NCI-H1417 treated with DMSO at 0.1 percent for 48 hours (cell line): ENCODE measurements around the gene PFKL.
"Not testable (repeated sequence)": the region's sequence is repeated elsewhere in the genome, so short reads cannot be mapped to it uniquely, and the experiment has no call there.

Source experiments
- DNase-seq: peaks from one replicate; lab custom pipeline; 2025; lab: John Stamatoyannopoulos, UW

Gene PFKL

DNA sequence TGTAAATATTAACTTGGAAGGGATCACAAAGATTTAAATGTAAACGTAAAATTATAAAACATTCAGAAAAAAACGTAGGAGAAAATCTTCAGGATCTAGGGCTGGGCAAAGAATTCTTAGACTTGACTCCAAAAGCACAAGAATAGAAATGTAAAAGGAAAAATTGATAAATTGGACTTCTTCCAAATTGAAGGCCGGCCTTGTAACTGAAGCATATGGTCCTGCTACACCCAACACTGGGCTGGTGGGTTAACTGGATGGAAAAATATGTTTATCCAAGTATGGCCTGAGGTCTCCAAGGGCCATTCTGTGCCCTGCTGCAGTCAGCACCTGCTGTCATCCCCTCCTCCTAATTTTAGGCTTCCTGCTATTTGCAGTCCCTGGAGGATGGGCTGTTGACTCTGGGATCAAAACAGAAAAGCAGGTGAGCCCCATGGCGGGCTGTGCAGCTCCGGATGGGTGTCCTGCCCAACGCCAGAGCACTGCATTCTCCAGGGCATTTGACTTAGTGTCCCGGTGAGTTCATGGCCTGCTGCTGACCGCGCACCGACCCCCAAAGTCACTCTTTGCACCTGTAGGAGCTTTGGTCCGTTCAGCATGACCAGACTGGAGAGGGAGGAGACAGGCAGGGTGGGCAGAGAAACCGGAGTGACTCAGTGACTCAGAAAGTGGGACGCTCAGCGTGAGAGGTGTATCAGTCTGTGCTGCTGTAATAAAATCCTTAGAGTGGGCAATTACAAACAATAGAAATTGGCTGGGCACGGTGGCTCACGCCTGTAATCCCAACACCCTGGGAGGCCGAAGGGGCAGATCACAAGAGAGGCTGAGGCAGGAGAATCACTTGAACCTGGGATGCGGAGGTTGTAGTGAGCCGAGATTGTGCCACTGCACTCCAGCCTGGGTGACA lies 20.2 kb upstream of the PFKL start:
- DNase-seq: peak; percentile 46

DNA sequence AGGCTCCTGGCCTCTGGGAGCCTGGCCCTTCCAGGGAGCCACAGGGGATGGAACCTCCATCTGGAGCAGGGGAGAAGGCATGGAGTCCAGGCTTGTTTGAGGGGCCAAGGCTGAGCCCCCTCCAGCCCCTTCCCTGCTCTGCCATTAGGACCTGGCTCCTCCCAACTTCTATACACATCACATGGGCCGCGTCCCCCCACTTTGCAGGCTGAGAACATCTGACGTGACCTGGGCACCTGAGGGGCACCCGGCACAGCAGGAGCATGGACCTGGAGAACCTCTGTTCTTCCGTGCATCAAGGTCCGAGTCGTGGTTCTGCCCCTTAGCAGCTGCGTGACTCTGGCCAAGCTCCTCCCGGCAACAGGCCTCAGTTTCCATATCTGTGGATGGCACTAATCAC lies 18.1 kb upstream of the PFKL start:
- no peak for DNase-seq

DNA sequence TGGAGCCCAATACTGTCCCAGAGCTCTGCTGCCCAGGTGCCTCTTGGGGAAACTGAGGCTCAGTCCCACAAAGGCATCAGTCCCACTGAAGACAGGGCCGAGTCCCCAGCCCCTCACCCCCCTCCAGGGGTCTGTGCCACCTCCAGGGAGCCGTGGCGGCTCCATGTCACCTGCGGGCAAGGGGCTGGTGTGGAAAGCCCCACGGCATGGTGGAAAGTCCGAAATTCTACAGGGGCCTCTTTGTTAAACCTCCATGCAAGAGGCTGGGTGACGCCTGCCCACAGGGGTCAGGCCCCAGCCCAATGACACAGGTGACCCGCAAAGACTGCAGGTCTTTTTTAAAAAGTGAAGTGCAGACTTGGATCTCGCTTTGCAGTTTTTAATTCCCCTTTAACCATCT lies 17.5 kb upstream of the PFKL start:
- no peak for DNase-seq

DNA sequence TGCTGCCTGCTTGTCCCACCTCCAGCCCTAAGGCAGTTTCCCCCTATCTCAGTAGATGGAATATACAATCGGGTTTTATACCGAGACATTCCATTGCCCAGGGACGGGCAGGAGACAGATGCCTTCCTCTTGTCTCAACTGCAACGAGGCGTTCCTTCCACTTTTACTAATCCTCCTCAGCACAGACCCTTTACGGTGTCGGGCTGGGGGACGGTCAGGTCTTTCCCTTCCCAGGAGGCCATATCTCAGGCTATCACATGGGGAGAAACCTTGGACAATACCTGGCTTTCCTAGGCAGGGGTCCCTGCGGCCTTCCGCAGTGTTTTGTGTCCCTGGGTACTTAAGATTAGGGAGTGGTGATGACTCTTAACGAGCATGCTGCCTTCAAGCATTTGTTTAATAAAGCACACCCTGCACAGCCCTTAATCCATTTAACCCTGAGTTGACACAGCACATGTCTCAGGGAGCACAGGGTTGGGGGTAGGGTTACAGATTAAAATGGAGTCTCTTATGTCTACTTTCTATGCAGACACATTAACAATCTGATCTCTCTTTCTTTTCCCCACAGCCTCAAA lies 16.6 kb upstream of the PFKL start:
- not testable (repeated sequence) for DNase-seq

DNA sequence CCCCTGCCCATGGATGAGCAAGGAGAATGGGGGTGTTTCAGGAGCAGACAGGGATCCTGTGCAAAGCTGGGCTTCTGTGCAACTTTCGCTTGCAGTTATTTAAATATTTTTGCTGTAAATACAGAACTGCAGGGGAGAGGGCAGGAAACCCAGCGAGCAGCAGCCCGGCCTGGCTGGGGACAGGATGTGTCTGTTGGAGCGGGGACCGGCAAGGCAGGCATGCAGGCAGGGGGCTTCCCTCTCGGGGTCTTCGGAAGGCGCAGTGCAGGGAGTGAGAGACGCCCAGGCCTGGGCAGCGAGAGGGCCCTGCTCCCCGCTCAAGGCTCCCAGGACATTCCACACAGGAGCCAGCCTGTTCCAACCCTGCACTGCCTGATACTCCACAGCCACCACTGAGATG lies 15.9 kb upstream of the PFKL start:
- no peak for DNase-seq

DNA sequence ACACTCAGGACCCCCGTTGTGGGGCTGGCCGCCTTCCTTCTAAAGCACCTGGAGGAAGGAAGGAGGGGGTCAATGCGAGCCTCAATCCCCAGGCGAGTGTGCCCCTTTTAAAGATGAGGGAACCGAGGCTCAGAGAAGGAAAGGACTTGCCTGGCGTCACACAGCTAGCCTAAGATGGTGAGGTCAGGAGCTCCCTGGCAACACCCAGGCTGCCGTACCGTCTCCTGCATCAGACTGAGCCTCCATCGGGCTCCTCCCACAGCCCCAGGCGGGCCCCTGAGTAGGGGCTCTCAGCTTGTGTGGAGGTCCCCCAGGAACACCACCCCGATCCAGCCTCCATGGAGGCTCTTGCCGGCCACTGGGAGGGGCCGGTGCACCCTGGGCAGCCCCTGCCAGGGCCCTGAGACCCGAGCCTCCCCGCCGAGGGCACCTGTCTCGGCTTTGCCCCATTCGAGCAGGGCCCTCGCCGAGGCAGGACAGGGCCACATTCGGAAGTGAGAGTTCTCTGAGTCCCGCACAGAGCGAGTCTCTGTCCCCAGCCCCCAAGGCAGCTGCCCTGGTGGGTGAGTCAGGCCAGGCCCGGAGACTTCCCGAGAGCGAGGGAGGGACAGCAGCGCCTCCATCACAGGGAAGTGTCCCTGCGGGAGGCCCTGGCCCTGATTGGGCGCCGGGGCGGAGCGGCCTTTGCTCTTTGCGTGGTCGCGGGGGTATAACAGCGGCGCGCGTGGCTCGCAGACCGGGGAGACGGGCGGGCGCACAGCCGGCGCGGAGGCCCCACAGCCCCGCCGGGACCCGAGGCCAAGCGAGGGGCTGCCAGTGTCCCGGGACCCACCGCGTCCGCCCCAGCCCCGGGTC lies 14.5 kb upstream of the PFKL start, which contains the start of gene AIRE:
Gene AIRE, plus strand, starts transcription at position 739 of the 855 bp plus-strand sequence. CDS start 131 bp downstream, outside the sequence.
- DNase-seq: no peak

DNA sequence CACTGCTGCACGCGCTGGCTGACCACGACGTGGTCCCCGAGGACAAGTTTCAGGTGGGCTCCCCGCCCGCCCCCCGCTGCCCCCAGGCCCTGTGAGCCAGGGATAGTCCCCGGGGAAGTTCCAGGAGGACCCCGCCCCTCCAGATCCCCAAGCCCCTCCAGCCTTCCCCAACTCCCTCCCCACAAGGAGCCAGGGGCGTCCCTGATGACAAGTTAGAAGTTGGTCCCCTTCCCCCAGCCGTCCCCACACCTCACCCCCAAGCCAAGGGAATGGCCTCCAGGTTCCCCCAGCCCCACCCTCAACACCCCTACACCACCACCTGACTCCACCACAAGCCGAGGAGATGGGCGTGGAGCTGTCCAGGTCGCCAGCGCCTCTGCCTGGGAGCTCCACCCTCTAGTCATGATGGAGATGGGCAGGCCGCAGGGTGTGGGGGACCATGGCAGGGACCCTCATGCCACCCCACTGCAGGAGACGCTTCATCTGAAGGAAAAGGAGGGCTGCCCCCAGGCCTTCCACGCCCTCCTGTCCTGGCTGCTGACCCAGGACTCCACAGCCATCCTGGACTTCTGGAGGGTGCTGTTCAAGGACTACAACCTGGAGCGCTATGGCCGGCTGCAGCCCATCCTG lies 13.7 kb upstream of the PFKL start:
- no peak for DNase-seq

DNA sequence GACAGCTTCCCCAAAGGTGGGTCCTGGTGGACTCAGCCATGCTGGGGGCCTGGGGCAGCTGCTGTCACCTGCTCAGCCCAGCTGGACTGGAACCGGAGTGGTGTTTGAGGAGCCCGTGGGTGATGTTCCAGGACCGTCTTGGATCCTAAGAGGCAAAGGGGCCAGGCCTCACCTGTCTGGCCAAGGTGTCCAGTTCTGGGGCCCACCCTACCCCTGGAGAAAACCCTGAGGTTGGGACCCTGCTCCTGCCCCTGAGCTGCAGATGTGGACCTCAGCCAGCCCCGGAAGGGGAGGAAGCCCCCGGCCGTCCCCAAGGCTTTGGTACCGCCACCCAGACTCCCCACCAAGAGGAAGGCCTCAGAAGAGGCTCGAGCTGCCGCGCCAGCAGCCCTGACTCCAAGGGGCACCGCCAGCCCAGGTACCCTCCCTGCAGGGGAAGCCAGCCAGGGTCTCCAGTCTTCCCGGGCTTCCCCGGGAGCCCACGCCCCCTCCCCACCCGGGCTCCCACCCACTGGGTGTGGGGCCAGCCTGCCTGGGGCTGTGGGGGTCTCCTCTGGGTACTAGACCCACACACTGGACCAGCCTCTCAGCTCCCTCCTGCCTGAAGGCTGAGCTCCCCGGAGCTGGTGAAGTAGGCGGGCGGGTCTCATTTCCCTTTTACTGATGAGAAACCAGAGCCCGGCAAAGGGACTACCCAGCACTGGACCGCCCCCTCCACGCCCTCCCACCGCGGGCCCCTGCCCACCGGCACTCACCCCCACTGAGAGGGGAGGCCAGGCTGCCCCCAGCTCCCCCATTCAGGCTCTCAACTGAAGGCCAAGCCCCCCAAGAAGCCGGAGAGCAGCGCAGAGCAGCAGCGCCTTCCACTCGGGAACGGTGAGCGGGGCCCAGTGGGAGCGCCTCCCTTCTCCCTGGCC lies 12.9 kb upstream of the PFKL start:
- DNase-seq: no peak

DNA sequence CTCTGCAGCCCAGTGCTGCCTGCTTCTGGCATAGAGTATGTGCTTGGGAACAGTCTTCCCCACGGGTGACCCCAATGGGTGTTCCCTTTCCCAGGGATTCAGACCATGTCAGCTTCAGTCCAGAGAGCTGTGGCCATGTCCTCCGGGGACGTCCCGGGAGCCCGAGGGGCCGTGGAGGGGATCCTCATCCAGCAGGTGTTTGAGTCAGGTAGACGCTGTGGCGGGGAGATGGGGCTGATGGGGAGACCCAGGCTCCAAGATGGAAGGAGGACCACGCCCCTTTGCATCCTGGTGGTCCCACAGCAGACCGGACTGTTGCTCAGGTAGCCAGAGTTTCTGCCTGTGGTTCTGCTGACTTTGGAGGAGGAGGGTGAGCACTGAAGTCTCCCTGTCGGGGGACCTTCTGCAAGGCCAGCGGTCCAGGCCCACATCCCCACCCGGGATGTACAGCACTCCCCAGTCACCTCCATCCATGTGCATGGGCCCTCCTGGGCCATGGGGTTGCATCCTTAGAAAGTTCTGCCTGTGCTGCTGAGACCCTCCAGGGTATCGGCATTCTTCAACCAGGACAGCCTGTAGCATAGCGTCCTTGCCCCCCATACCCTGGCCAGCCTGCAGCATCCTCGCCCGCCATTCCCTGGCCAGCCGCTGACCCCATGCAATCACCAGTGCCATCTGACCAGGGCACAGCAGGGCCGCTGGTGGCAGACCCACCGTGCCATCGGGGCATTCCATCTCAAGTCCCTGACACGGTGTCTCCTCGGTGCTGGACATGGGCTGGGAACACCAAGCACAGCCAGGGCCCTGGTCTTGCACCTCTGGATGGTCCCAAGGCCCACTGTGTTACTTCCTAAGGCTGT lies 11.4 kb upstream of the PFKL start:
- DNase-seq: no peak

DNA sequence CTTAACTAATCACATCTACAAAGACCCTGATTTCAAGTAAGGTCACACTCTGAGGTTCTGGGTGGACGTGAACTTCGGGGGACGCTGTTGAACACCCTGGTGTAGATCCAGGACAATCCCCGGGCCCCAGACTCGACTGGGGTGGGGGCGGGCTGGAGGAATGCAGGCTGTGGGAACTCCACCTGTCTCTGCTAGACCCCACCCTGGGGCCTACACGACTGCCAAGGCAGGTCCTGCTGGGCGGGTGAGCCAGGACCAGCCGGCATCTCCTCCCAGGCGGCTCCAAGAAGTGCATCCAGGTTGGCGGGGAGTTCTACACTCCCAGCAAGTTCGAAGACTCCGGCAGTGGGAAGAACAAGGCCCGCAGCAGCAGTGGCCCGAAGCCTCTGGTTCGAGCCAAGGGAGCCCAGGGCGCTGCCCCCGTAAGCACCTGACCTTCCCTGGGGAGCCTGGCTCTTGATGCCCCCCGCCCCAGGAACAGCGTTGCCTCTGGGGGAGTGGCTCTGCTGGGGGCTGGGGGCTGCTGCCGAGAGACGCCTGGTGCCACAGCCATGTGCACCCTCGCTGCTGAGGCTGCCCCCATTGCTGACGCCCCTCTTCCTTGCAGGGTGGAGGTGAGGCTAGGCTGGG lies 10.4 kb upstream of the PFKL start:
- DNase-seq: no peak

DNA sequence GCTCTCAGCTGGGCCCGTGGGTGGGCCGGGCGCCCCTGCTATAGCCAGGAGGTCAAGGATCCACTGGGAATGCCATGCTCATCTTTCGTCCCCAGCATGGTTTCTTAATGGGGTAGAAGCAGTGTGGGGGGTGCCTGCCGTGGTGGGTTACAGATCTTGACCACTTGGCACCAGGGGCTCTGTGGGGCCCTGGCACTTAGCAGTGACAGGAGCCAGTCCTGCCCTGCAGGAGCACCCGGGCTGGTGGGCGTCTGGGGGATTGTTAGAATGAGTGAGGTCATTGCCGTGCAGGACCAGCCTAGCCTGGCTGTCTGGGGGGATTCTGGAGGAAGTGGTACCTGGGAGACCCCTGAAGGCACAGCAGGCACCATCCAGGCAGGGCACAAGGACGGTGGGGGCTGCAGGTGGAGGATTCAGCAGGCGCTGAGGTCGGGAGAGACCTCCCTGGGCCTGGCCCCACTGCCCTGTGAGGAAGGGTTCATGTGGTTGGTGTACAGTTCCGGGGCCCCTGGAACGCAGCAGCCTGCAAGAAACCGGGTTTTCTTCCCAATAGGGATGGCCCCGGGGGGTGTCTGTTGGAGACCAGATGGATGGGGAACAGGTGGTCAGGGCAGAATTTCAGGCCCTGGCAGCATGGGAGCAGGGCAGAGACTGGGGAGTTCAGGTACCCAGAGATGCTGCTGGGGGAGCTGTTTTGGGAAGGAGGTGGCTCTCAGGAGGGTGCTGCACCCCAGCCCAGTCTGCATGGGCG lies 9.4 kb upstream of the PFKL start:
- no peak for DNase-seq

DNA sequence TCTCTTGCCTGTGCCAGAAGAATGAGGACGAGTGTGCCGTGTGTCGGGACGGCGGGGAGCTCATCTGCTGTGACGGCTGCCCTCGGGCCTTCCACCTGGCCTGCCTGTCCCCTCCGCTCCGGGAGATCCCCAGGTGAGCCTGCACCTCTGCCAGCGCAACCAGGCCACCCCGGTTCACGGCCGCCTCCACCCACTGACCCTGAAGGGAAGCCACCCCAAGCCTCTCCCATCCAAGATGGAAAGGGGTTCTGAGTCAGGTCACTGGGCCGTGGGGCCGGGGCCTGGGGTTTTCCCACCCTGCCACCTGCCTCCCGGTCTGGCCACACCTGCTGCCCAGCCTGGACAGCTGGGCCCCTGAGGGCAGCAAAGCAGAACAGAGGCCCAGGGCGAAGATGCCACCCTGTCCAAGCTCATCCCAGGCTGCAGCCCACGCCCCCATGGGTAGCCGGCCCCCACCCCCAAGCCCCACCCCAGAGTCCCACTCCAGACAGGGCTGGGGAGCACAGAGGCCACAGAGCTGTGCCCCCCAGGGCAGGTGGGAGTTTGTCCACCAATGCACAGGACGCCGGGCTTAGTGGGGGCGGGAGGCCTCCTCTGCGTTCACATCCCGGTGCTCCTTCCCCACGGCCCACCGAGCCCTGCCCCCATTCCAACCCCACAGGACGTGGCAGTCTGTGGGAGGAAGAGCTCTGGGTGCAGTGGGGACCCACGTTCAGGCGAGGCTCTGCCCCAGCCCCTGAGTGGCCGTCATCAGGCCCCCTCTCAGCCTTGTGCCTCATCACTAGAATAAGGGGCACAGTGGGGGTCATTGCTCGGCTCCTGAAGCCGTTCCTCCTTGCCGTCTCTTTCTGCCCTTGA lies 8.5 kb upstream of the PFKL start:
- no peak for DNase-seq

DNA sequence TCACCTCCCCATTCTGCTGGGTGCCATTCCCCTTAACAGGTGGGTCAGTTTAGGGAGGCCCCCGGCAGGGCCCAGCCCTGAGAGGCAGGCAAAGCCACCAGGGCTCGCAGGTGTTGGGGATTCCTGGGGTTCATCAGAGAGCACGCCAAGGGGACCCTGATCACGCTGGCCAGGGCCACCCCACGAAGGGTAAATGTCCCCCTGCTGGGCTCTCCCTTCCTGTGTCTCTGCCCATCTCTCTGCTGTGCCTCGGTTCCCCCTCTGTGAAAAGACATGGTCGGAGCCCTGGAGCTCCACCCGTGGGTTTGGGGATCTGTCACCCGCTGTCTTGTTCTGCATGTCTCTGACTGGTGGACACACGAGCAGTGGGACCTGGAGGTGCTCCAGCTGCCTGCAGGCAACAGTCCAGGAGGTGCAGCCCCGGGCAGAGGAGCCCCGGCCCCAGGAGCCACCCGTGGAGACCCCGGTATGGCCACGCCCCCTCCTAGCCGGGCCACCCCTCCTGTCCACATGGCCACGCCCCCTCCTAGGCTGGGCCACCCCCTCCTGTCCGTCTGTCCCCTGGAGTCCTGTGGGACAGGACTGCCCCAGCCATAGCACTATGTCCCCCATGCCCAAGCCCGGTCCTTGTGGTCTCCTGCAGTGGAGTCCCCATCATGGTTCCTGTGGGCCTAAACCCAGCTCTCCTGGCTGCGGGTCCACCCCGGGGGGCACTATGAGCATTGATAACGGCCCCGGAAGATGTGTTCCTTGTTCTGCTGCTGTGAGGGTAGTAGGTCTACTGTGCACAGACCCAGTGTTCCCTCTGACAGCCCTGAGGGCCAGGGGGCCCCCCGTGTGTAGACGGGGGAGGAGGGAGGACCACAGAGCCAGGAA lies 7.7 kb upstream of the PFKL start:
- no peak for DNase-seq

DNA sequence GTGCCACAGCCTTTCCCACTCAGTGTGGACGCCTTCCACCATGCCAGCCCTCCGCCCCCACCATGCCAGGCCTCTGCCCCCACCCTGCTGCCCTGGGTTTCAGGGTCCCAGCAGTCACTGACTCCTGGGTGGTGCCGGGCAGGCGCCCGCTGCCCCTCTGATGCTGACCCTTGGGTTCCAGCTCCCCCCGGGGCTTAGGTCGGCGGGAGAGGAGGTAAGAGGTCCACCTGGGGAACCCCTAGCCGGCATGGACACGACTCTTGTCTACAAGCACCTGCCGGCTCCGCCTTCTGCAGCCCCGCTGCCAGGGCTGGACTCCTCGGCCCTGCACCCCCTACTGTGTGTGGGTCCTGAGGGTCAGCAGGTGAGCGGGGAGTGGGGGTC lies 7.0 kb upstream of the PFKL start:
- DNase-seq: no peak

DNA sequence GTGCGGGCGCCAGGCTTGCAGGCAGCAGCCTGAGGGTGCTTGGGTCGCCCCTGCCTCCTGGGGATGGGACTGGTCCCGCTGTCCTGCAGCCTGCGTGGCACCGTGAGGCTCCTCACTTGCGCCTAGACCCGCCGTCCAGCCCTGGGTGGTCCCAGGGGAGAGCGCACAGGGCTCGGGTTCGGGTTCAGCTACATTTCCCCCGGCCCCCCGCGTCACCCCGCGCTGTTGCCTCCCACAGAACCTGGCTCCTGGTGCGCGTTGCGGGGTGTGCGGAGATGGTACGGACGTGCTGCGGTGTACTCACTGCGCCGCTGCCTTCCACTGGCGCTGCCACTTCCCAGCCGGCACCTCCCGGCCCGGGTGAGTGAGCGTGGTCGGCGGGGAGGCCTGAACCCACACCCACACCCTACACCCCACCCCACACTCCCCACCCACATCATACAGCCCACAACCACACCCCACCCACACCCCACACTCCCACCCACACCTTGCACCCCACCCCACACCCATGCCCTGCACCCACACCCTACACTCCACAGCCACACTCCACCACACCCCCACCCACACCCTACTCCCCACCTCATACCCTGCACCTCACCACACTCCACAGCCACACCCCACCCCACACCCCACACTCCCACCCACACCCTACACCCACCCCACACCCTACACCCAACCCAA lies 6.2 kb upstream of the PFKL start:
- DNase-seq: no peak

DNA sequence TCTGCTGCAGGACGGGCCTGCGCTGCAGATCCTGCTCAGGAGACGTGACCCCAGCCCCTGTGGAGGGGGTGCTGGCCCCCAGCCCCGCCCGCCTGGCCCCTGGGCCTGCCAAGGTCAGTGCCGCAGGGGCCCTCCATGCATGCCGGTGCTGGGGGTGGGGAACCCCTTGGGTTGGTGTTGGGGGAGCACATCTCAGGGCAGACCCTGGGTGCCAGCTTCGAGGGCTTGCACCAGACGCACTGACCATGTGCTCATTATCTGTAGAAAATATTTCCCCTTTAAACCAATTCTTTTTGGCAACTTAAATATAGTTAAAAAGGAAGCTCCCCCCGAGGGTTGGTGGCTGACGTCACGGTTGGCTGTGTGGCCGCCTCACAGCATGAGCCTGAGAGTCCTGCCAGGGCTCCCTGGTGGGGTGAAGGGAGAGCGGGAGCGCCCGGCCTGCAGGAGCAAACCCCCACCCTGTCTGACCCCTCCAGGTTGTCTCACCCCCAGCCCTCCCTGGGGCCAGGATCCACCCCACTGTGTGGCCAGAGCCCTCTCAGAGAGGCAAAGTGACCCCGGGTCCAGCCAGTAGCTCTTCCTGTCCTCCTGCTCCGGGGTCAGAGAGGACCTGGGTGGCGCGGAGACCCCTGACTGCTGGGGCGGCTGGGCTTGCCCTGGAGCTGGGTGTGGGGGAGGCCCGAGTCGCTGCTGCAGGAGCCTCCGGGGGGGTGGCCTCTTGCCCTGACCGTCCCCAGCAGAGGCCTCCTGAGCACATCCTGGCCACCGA lies 5.3 kb upstream of the PFKL start:
- DNase-seq: no peak
